GM12872 (cell line): ENCODE data around the gene GALNT12.

Source experiments
- CTCF ChIP-seq: IDR thresholded peaks from 3 replicates; pipeline ENCODE4 v1.5.1; 2011; ENCODE audit warnings: low read depth, mild to moderate bottlenecking, low read length, moderate library complexity; ENCODE audit not compliant: insufficient read depth

The GALNT12 gene

GRCh38 chr9:98808411-98808815 lies 943 bp downstream of the GALNT12 start:
- no peak for TF ChIP-seq CTCF

GRCh38 chr9:98808875-98809274 lies 1.4 kb downstream of the GALNT12 start:
- TF ChIP-seq CTCF, result no peak

GRCh38 chr9:98809311-98810101 lies 2.0 kb downstream of the GALNT12 start:
- TF ChIP-seq CTCF, result no peak

GRCh38 chr9:98810102-98810842 lies 2.8 kb downstream of the GALNT12 start:
- TF ChIP-seq CTCF, result no peak

GRCh38 chr9:98811051-98811650 lies 3.7 kb downstream of the GALNT12 start:
- TF ChIP-seq CTCF, result no peak

- no peak for TF ChIP-seq CTCF
Measured at GRCh38 chr9:98815391-98815951, 8.0 kb downstream of the GALNT12 start.

- TF ChIP-seq CTCF, result no peak
Measured at GRCh38 chr9:98818764-98819163, 11.3 kb downstream of the GALNT12 start.
